K562 (cell line): ENCODE measurements around the gene BCAS3.

ENCODE experiments used
- TF ChIP-seq, protein P1 (sequence below), 3 experiments: IDR thresholded peaks in 2 of 3; conservative IDR thresholded peaks in 1 of 3; 2 replicates each; pipeline ENCODE4 v1.5.1; 2011 to 2012; ENCODE audit warnings: low read length in 3 of 3, mild to moderate bottlenecking in 3 of 3, control low read depth in 2 of 3, improper control_type of control experiment in 1 of 3, inconsistent platforms in 1 of 3, low read depth in 1 of 3, mixed read lengths in 1 of 3, moderate library complexity in 1 of 3; ENCODE audit not compliant: insufficient read depth in 2 of 3
- TF ChIP-seq, protein P2 (sequence below): fragments of 450-650 bp; IDR thresholded peaks from 2 replicates; pipeline ENCODE4 v1.6.1; 2016; ENCODE audit warnings: antibody characterized with exemption
- TF ChIP-seq, protein P3 (sequence below), 2 experiments: IDR thresholded peaks; 2 replicates each; pipeline ENCODE4 v1.6.1; 2011; ENCODE audit warnings: borderline replicate concordance in 1 of 2, control low read depth in 1 of 2, low read depth in 1 of 2, low read length in 1 of 2, mild to moderate bottlenecking in 1 of 2, mixed read lengths in 1 of 2, moderate library complexity in 1 of 2; ENCODE audit not compliant: insufficient read depth in 1 of 2, insufficient read length in 1 of 2, poor library complexity in 1 of 2, severe bottlenecking in 1 of 2; ENCODE audit errors: extremely low read depth in 1 of 2

DNA sequence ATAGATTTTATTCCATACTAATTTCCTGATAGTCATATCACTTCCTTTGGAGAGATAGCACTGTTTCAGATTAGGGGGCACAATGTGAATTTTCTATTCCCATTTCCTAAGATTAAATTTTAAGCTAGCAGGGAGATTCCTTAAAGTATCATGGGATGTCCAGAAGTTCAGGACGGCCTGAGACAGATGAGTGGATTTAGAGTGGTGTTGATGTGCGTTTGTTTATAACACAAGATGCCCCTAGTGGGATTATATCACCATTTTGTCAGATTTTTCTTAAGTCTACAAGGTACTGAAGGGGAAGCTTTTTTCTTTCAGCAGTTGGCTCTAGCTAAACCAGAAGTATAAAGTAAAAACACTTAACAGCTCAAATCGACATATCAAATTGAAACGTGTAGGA, 538.4 kb downstream of the BCAS3 start:
- TF ChIP-seq, protein P1, sequence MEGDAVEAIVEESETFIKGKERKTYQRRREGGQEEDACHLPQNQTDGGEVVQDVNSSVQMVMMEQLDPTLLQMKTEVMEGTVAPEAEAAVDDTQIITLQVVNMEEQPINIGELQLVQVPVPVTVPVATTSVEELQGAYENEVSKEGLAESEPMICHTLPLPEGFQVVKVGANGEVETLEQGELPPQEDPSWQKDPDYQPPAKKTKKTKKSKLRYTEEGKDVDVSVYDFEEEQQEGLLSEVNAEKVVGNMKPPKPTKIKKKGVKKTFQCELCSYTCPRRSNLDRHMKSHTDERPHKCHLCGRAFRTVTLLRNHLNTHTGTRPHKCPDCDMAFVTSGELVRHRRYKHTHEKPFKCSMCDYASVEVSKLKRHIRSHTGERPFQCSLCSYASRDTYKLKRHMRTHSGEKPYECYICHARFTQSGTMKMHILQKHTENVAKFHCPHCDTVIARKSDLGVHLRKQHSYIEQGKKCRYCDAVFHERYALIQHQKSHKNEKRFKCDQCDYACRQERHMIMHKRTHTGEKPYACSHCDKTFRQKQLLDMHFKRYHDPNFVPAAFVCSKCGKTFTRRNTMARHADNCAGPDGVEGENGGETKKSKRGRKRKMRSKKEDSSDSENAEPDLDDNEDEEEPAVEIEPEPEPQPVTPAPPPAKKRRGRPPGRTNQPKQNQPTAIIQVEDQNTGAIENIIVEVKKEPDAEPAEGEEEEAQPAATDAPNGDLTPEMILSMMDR (IDR thresholded peaks at IDR 0.05 in 2 of 3, conservative IDR thresholded peaks at IDR 0.05 in 1 of 3; ENCODE audit: insufficient read depth in 2 of 3, low read depth in 1 of 3, low read length in 3 of 3): no peak
- TF ChIP-seq, protein P2, sequence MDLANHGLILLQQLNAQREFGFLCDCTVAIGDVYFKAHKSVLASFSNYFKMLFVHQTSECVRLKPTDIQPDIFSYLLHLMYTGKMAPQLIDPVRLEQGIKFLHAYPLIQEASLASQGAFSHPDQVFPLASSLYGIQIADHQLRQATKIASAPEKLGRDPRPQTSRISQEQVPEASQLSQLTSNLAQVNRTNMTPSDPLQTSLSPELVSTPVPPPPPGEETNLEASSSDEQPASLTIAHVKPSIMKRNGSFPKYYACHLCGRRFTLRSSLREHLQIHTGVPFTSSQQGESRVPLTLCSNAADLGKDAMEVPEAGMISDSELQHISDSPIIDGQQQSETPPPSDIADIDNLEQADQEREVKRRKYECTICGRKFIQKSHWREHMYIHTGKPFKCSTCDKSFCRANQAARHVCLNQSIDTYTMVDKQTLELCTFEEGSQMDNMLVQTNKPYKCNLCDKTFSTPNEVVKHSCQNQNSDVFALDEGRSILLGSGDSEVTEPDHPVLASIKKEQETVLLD: no peak
- TF ChIP-seq, protein P3, sequence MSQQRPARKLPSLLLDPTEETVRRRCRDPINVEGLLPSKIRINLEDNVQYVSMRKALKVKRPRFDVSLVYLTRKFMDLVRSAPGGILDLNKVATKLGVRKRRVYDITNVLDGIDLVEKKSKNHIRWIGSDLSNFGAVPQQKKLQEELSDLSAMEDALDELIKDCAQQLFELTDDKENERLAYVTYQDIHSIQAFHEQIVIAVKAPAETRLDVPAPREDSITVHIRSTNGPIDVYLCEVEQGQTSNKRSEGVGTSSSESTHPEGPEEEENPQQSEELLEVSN (IDR thresholded peaks at IDR 0.05; ENCODE audit: borderline replicate concordance in 1 of 2, extremely low read depth in 1 of 2, insufficient read depth in 1 of 2, insufficient read length in 1 of 2, low read depth in 1 of 2, low read length in 1 of 2, poor library complexity in 1 of 2, severe bottlenecking in 1 of 2): no peak
